Measurements from ENCODE around the gene SHLD2.
"Not testable (repeated sequence)": the region's sequence is repeated elsewhere in the genome, so short reads cannot be mapped to it uniquely, and the experiment has no call there.

SHLD2 gene

GRCh38 chr10:87149020-87149609 lies 54.1 kb downstream of the SHLD2 start:
- not testable (repeated sequence) for DNase-seq

DNA sequence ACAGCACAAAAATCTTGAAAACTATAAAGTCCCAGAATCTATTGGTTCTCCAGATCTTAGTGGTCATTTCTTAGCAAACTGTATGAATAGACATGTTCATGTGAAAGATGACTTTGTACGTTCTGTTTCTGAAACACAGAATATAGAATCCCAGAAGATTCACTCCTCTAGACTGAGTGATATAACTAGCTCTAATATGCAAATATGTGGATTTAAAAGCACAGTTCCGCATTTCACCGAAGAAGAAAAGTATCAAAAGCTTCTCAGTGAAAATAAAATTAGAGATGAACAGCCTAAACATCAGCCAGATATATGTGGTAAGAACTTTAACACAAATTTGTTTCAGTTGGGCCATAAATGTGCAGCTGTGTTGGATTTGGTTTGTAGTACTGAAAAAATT lies 56.5 kb downstream of the SHLD2 start:
- DNase-seq, result not testable (repeated sequence)

GRCh38 chr10:87156841-87157240 lies 61.8 kb downstream of the SHLD2 start:
- not testable (repeated sequence) for DNase-seq

GRCh38 chr10:87157821-87158220 lies 62.8 kb downstream of the SHLD2 start:
- DNase-seq, result not testable (repeated sequence)

DNA sequence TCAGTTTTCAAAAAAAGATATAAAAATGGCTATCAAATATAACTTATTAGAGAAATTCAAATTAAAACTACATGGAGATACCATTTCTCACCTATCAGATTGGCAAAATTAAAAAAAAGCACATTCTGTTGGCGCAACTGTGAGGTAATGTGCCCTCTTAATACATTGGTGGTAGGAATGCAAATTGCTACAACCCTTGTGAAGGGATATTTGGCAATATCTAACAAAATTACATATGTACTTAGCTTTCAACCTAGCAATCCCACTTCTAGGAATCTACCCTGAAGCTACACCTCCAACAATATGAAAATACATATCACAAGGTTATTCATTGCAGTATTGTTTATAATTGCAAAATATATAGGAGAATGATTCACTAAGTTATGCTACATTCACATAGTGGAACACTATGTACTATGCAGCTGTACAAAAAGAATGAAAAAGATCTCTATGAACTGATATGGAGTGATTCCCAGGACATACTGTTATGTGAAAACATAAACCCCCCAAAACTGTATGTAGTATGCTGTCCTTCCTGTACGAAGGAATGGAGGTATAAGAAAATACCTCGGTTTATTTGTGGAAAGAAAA lies 67.8 kb downstream of the SHLD2 start:
- not testable (repeated sequence) for DNase-seq

GRCh38 chr10:87163414-87163813 lies 68.4 kb downstream of the SHLD2 start:
- not testable (repeated sequence) for DNase-seq

GRCh38 chr10:87169857-87170256 lies 74.9 kb downstream of the SHLD2 start:
- DNase-seq, result not testable (repeated sequence)

- DNase-seq, result not testable (repeated sequence)
Observed at GRCh38 chr10:87170705-87171104, 75.7 kb downstream of the SHLD2 start.

DNA sequence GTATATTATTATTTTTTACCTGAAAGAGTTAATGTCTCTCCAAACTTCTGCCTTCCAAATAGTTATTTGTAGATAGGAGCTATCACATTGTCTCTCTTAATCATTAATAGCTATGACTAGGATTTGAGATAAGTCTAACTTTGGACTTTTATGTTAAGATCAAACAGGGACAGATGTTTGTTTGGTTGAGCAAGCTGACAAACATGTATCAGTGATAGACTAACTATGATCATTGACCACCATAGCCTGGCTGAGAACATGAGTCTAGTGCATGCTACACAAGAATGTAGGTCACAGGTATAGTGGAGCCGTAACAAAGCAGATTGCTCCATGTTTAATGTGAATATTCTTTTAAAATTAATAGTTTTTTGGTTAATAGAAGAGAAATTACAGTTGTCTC lies 76.7 kb downstream of the SHLD2 start:
- not testable (repeated sequence) for DNase-seq

GRCh38 chr10:87172178-87172577 lies 77.2 kb downstream of the SHLD2 start:
- DNase-seq, result not testable (repeated sequence)

DNA sequence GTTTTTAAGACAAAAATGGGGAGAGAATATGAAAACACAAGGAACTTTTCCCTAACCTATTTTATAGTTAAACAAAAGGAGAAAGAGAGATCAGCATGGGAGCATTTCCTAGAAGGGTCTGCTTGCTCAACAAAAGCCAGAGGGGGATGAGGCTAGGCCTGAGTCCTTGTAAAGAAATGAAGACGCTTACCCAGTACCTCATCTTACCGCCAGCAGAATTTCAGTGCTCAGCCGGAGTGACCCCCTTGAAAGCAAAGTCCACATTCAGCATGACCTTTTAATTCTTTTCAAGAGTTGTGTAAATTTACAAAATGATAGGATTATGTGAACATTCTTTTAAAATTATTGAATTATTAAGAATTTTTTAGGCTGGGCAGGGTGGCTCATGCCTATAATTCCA lies 82.6 kb downstream of the SHLD2 start:
- DNase-seq, result not testable (repeated sequence)

- DNase-seq, result not testable (repeated sequence)
Observed at GRCh38 chr10:87184421-87184820, 89.4 kb downstream of the SHLD2 start.

DNA sequence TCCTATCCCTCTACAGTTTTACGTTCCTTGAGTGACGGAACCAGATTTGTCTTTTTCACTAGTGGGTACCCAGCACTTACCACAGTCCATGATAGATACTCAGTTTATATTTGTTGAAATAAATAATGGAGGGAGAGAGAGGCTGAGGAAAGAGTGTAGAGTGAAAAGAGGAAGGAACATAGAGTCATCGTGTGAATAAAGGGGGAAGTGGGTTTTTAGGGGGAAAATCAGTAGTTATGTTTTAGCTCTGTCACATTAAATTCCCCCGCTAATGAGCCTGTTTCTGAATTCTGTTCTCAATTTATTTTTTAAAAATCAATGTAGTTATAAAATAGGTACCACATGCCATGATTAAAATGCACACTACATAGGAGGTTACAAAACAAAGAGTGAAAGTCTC lies 91.0 kb downstream of the SHLD2 start:
- DNase-seq, result not testable (repeated sequence)

- DNase-seq, result not testable (repeated sequence)
Observed at GRCh38 chr10:87187573-87187972, 92.6 kb downstream of the SHLD2 start.

DNA sequence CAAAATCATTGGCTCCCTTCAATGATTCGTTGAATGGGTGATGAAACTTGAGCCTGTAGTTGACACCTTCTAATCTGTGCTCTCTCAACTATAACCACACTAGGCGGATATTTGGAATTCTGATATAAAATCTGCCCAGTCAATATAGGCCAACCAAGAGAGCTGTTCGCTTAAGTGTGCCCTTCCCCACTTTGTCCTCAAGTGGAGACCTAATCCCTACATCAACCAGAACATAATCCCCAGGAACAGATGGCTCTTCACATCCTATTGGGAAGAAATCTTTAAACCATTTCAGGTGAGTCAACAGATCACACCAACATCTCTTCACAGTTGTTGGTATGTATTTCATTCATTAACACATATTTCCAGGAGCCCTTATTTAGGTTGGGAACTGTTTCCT lies 96.8 kb downstream of the SHLD2 start:
- not testable (repeated sequence) for DNase-seq

- DNase-seq, result not testable (repeated sequence)
Observed at GRCh38 chr10:87200924-87201323, 105.9 kb downstream of the SHLD2 start.

DNA sequence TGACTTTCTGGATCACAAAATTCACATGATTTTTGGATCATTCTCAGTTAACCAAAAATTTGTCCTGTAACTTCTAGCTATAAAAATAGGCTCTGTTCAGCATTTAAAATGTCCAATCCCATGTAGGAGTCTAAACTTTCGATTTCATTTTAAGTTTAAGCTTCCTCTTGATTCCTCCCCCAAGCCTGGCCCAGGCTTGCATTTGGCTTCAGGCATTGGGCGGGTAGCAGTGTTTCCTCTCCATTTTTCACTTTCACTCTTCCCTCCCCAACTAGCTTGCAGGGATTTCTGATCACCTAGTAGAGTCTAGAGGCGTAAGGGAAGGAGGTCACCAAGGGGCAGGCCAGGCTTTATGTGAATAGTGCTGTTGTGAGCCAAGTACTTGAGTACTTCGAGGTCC lies 109.8 kb downstream of the SHLD2 start:
- DNase-seq, result not testable (repeated sequence)

DNA sequence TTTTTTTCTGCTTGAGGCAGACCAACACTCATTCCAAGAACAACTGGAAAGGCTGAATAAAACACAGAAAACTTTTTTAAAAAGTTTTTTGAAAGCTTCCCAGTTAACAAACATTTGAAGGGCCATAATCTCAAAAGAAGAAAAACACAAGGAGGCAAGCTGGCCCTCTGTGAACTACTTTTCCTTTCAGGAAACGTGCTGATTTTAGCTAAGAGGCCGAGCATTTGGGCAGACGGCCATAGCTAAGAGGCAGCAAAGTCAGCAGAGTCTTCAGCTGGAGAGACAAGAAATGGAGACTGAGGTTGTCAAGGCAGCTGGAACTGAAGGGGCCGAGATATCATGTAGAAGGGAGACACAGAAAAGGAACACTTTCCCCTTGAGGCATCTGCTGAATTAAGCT lies 111.9 kb downstream of the SHLD2 start:
- DNase-seq, result not testable (repeated sequence)

DNA sequence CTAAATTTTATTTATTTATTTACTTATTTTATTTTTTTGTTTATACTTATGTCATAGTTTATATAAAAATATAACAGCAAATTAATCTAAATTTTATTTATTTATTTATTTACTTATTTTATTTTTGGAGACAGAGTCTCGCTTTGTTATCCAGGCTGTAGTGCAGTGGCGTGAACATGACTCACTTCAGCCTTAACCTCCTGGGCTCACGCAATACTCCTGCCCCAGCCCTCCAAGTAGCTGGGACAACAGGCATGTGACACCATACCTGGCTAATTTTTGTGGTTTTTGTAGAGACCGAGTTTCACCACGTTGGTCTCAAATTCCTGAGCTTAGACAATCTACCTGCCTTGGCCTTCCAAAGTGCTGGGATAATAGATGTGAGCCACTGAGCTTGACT lies 115.3 kb downstream of the SHLD2 start:
- DNase-seq, result not testable (repeated sequence)

DNA sequence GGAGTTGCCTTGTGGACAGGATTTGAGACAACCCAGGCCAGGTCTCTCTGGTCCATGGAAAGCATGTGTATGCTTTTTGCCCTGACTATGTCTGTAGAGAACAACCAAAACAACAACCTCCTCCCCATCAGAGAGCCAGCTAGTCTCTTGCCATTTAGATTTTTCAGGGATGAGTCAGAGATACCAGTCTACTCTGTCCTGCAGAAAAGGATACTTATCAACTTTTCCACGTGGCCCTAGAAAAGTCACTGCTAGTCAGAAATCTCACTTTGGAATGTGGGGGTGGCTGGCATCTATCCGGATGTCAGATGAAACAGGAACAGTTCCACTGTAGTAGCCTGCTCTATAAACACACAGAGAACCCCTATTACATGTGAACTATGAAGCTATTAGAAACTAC lies 116.8 kb downstream of the SHLD2 start:
- DNase-seq, result not testable (repeated sequence)

DNA sequence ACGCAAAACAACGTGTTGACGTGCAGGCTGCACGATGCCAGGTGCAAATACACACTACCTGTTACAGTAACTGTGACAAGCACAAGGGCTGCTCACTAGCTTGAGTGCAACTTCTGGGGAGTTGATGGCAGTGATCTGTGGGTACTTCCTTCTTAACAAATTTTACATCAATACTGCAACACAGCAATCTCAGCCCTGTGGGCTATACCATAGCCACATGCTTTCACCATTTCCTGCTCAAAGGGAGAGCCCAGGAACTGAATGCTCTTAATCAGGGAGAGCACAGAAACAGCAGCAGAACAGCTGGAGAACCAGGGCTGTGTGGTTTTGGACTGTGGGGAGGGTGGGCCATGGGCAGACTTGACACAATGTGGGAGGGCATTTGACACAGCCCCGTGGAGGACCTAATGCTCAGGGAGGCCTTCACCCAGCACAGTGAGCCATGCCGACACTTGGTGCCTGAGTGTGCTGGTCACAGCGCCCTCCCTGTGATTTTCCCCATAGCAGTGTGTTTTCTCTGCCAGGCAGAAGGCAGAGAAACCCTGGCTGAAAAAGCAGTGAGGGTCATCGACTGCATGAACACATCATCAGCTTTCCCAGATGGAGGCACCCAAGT lies 118.3 kb downstream of the SHLD2 start:
- DNase-seq, result not testable (repeated sequence)

GRCh38 chr10:87213806-87214205 lies 118.8 kb downstream of the SHLD2 start:
- DNase-seq, result not testable (repeated sequence)

GRCh38 chr10:87216120-87216519 lies 121.1 kb downstream of the SHLD2 start:
- not testable (repeated sequence) for DNase-seq

DNA sequence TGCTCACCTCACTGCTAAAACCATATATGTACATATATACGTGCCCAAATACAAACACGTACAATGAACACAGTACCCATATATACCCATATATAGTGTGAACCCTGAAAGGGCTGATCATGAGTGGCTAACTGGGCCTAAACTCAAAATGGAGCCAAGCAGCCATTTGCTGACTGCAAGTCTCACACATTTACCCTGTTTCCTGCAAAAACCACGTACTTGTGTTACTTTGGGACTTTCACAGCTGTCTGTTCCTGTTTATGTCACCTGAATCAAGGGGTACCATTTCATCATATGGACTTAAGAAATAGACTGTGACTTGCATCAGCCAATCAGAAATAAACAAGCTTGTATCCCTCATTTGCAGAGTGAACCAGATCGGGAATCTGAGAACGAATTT lies 124.4 kb downstream of the SHLD2 start:
- DNase-seq, result not testable (repeated sequence)
